Esophagus muscularis mucosa (tissue), 3 donors: ENCODE results near the gene PRKAR1B.

Experiments used
- EP300 ChIP-seq: sonication (generic); formaldehyde crosslinking; IDR thresholded peaks from one replicate; pipeline ENCODE4 v1.6.1; 2017; ENCODE audit warnings: antibody characterized with exemption
- TF ChIP-seq, protein P1 (sequence below), 3 experiments: fragments of 200-600 bp in 2 of 3; fragments of 450-650 bp in 1 of 3; sonication (generic) in 2 of 3; IDR thresholded peaks; one replicate each; pipeline ENCODE4 v1.5.1; 2017 to 2019; ENCODE audit warnings: antibody characterized with exemption in 3 of 3, mild to moderate bottlenecking in 2 of 3, moderate library complexity in 1 of 3

- TF ChIP-seq, protein P1, sequence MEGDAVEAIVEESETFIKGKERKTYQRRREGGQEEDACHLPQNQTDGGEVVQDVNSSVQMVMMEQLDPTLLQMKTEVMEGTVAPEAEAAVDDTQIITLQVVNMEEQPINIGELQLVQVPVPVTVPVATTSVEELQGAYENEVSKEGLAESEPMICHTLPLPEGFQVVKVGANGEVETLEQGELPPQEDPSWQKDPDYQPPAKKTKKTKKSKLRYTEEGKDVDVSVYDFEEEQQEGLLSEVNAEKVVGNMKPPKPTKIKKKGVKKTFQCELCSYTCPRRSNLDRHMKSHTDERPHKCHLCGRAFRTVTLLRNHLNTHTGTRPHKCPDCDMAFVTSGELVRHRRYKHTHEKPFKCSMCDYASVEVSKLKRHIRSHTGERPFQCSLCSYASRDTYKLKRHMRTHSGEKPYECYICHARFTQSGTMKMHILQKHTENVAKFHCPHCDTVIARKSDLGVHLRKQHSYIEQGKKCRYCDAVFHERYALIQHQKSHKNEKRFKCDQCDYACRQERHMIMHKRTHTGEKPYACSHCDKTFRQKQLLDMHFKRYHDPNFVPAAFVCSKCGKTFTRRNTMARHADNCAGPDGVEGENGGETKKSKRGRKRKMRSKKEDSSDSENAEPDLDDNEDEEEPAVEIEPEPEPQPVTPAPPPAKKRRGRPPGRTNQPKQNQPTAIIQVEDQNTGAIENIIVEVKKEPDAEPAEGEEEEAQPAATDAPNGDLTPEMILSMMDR (IDR thresholded peaks at IDR 0.05): no peak
- TF ChIP-seq EP300: no peak
Measured at GRCh38 chr7:561631-562373, 165.3 kb downstream of the PRKAR1B start.
